ENCODE results near the gene CKM.

Gene CKM

DNA sequence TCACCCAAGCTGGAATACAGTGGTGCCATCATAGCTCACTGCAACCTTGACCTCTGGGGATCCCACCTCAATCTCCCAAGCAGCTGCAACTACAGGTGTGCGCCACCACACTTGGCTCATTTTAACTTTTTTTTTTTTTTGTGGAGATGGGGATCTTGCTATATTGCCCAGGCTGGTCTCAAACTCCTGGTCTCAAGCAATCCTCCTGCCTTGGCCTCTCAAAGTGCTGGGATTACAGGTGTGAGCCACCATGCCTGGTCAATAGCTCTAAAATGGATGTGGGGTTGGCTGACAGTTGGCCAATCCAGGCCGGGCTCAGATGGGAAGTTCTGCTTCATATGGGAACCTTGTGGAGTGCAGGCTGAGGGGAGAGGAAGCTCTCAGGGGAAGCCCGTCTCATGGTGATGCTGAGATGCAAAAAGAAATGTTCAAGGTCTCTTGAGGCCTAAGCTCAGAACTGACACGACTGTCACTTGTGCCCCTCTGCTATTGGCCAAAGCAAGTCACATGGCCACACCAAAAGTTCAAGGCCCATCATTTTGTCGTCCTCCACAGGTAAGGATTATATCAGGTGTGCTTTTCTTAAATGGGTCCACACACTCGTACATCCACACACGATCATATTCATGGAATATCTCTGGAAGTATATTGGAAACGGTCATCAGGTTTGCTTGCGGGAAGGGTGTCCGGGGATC lies 11.1 kb upstream of the CKM start:
- no peaks in the 10 kb centered on the region for H3K9me3 ChIP-seq (ENCODE audit: control insufficient read depth, low read length)
- H3K9ac ChIP-seq (ENCODE audit: low read length) = no peak overlapping the region
- no peak overlapping the region for H2BK15ac ChIP-seq (ENCODE audit: low read depth, poor library complexity, severe bottlenecking)
- H4K8ac ChIP-seq (ENCODE audit: low read length) = no peak overlapping the region
- peaks cover 3% of the 10 kb centered on the region for H3K4me1 ChIP-seq (ENCODE audit: control insufficient read depth, insufficient read depth, low read depth, low read length)
- no peaks in the 10 kb centered on the region for H3K36me3 ChIP-seq (ENCODE audit: control insufficient read depth in 1 of 2, insufficient read depth in 2 of 2, low read depth in 1 of 2, low read length in 2 of 2)
- H3K14ac ChIP-seq (ENCODE audit: low read length in 2 of 2) = no peak overlapping the region
- WGBS = 86% methylated on average over 10 of the region's 10 CpGs
- no peak overlapping the region for H3K18ac ChIP-seq (ENCODE audit: low read depth in 1 of 2, low read length in 2 of 2)
- no peak overlapping the region for H2BK5ac ChIP-seq (ENCODE audit: low read depth, low read length, poor library complexity, severe bottlenecking)
- H3K4me3 ChIP-seq (ENCODE audit: insufficient read depth in 1 of 2, low read depth in 1 of 2, low read length in 2 of 2) = no peak overlapping the region
- no peaks in the 10 kb centered on the region for H3K79me1 ChIP-seq (replicated peaks; ENCODE audit: low read length, poor library complexity, severe bottlenecking)
- no peak overlapping the region for H2AK5ac ChIP-seq (ENCODE audit: low read length, severe bottlenecking)
- H3K4ac ChIP-seq (ENCODE audit: low read depth in 1 of 2, low read length in 2 of 2) = no peak overlapping the region
- no peaks in the 10 kb centered on the region for H3K27me3 ChIP-seq (ENCODE audit: control insufficient read depth in 1 of 2, insufficient read depth in 1 of 2, low read length in 2 of 2)
- no peak overlapping the region for H3K4me2 ChIP-seq (ENCODE audit: low read length, poor library complexity, severe bottlenecking)
- DNase-seq = no peak
- no peak overlapping the region for H3K27ac ChIP-seq (ENCODE audit: low read length, poor library complexity, severe bottlenecking)
- no peak overlapping the region for H4K91ac ChIP-seq (ENCODE audit: low read length)
- H2BK12ac ChIP-seq (ENCODE audit: low read length in 2 of 2) = no peak overlapping the region
- no peak overlapping the region for H2BK120ac ChIP-seq (ENCODE audit: low read depth, low read length)
- no peak overlapping the region for H2AFZ ChIP-seq (ENCODE audit: low read depth, low read length)
- H3K23ac ChIP-seq (ENCODE audit: low read length in 2 of 2) = no peak overlapping the region

DNA sequence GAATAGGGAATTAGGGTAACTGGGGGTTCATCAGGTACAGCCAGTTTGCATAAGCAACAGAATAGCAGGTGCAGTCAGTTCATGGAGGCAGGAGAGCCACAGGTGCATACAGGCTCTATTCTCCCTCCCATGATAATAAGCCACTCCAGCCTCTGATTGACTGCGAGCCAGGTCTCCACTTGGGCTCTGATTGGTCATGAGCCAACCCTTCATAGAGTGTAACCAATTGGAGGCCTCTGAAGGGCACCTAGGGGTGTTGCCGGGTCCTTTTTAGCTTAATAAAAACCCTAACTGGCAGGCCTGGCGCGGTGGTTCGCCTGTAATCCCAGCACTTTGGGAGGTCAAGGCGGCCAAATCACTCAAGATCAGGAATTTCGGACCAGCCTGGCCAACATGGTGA lies 8.7 kb upstream of the CKM start:
- Histone ChIP-seq H3K27me3 (ENCODE audit: control insufficient read depth in 1 of 2, insufficient read depth in 1 of 2, low read length in 2 of 2) (no peaks in the 10 kb centered on the region), H3K4me1 (ENCODE audit: control insufficient read depth, insufficient read depth, low read depth, low read length) (peaks cover 2% of the 10 kb centered on the region), H3K23ac (ENCODE audit: low read length in 2 of 2) (no peak overlapping the region), H2BK12ac (ENCODE audit: low read length in 2 of 2) (no peak overlapping the region), H3K14ac (ENCODE audit: low read length in 2 of 2) (no peak overlapping the region), H3K4ac (ENCODE audit: low read depth in 1 of 2, low read length in 2 of 2) (no peak overlapping the region), H3K79me1 (replicated peaks; ENCODE audit: low read length, poor library complexity, severe bottlenecking) (no peaks in the 10 kb centered on the region), H2BK5ac (ENCODE audit: low read depth, low read length, poor library complexity, severe bottlenecking) (no peak overlapping the region), H2AK5ac (ENCODE audit: low read length, severe bottlenecking) (no peak overlapping the region), H3K4me2 (ENCODE audit: low read length, poor library complexity, severe bottlenecking) (no peak overlapping the region), H2BK15ac (ENCODE audit: low read depth, poor library complexity, severe bottlenecking) (no peak overlapping the region), H2AFZ (ENCODE audit: low read depth, low read length) (no peak overlapping the region), H3K27ac (ENCODE audit: low read length, poor library complexity, severe bottlenecking) (no peak overlapping the region), H3K18ac (ENCODE audit: low read depth in 1 of 2, low read length in 2 of 2) (no peak overlapping the region), H3K9ac (ENCODE audit: low read length) (no peak overlapping the region), H4K8ac (ENCODE audit: low read length) (no peak overlapping the region), H3K9me3 (ENCODE audit: control insufficient read depth, low read length) (no peaks in the 10 kb centered on the region), H3K4me3 (ENCODE audit: insufficient read depth in 1 of 2, low read depth in 1 of 2, low read length in 2 of 2) (no peak overlapping the region), H4K91ac (ENCODE audit: low read length) (no peak overlapping the region), H3K36me3 (ENCODE audit: control insufficient read depth in 1 of 2, insufficient read depth in 2 of 2, low read depth in 1 of 2, low read length in 2 of 2) (no peaks in the 10 kb centered on the region), H2BK120ac (ENCODE audit: low read depth, low read length) (no peak overlapping the region)
- WGBS = 79% methylated on average over 7 of the region's 7 CpGs
- no peak for DNase-seq

DNA sequence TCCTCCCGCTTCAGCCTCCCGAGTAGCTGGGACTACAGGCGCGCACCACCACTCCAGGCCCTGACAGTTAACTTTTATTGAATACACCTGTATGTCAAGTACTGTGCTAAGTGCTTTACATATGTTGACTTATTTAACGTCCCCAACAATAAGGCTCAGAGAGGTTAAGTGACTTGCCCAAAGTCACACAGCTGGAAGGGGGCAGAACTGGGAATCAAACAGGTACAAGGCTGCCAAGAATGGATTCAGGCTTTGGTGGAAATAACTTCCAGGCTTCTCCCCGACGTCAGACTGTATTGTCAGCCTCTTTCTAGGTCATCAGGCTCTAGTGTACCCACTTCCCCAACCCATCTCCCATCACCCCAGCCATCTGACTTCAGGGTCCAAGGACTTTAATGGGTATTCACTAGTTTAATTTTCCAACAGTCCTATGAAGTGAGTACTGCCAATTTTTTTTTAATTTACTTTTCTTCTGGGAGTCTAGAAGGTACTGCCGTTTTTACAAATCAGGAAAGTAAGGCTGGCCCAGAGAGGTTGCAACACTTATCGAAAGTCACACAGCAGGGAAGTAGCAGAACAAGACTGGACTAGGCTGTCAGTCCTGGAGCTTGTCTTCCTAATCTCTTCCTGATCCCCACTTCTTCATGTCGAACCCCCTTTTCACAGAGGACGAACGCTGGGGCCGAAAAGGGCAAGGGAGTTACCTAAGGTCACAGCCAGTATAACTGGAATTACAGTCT lies 4.9 kb upstream of the CKM start:
- 86% methylated on average over 10 of the region's 13 CpGs for WGBS
- no peak overlapping the region for H3K4me3 ChIP-seq (ENCODE audit: insufficient read depth in 1 of 2, low read depth in 1 of 2, low read length in 2 of 2)

DNA sequence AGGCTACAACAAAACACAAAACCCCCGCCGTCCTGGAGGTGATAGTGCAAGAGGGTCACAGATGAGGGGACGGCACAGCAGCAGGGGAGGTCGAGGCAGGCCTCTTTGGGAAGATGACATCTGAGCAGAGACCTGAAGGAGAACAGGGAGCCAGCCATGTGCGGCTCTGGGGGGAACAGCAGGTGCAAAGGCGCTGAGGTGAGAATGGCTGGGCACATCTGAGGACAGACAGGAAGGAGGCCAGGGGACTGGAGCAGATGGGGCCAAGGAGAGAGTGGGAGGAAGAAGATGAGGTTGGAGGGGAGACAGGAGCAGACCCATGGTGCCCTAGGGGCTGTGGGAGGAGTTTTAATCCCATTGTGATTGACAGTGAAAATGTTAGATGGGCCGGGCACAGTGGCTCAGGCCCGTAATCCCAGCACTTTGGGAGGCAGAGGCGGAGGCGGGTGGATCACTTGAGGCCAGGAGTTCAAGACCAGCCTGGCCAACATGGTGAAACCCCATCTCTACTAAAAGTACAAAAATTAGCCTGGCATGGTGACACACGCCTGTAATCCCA lies 1.8 kb upstream of the CKM start:
- Histone ChIP-seq H3K27ac (ENCODE audit: low read length, poor library complexity, severe bottlenecking) (no peak overlapping the region), H3K9ac (ENCODE audit: low read length) (no peak overlapping the region), H3K23ac (ENCODE audit: low read length in 2 of 2) (no peak overlapping the region), H3K4me3 (ENCODE audit: insufficient read depth in 1 of 2, low read depth in 1 of 2, low read length in 2 of 2) (no peak overlapping the region), H3K4me1 (ENCODE audit: control insufficient read depth, insufficient read depth, low read depth, low read length) (peaks cover 14% of the 10 kb centered on the region), H3K18ac (ENCODE audit: low read depth in 1 of 2, low read length in 2 of 2) (no peak overlapping the region), H2BK15ac (ENCODE audit: low read depth, poor library complexity, severe bottlenecking) (no peak overlapping the region), H2BK120ac (ENCODE audit: low read depth, low read length) (no peak overlapping the region), H2BK5ac (ENCODE audit: low read depth, low read length, poor library complexity, severe bottlenecking) (no peak overlapping the region), H2AK5ac (ENCODE audit: low read length, severe bottlenecking) (no peak overlapping the region), H3K14ac (ENCODE audit: low read length in 2 of 2) (no peak overlapping the region), H2BK12ac (ENCODE audit: low read length in 2 of 2) (no peak overlapping the region), H3K27me3 (ENCODE audit: control insufficient read depth in 1 of 2, insufficient read depth in 1 of 2, low read length in 2 of 2) (peaks cover 24 to 26% of the 10 kb centered on the region in 2 experiments), H4K91ac (ENCODE audit: low read length) (no peak overlapping the region), H3K4ac (ENCODE audit: low read depth in 1 of 2, low read length in 2 of 2) (no peak overlapping the region), H4K8ac (ENCODE audit: low read length) (no peak overlapping the region), H3K79me1 (replicated peaks; ENCODE audit: low read length, poor library complexity, severe bottlenecking) (no peaks in the 10 kb centered on the region), H2AFZ (ENCODE audit: low read depth, low read length) (no peak overlapping the region), H3K4me2 (ENCODE audit: low read length, poor library complexity, severe bottlenecking) (no peak overlapping the region), H3K9me3 (ENCODE audit: control insufficient read depth, low read length) (no peaks in the 10 kb centered on the region), H3K36me3 (ENCODE audit: control insufficient read depth in 1 of 2, insufficient read depth in 2 of 2, low read depth in 1 of 2, low read length in 2 of 2) (no peaks in the 10 kb centered on the region)
- WGBS = 68% methylated on average over 11 of the region's 11 CpGs
- DNase-seq = no peak

More for the DNA sequence above, 4.9 kb upstream of the CKM start:
- Histone ChIP-seq H2AFZ (ENCODE audit: low read depth, low read length) (no peak overlapping the region), H2BK5ac (ENCODE audit: low read depth, low read length, poor library complexity, severe bottlenecking) (no peak overlapping the region), H3K23ac (ENCODE audit: low read length in 2 of 2) (no peak overlapping the region), H3K9ac (ENCODE audit: low read length) (no peak overlapping the region), H3K36me3 (ENCODE audit: control insufficient read depth in 1 of 2, insufficient read depth in 2 of 2, low read depth in 1 of 2, low read length in 2 of 2) (no peaks in the 10 kb centered on the region), H3K4me2 (ENCODE audit: low read length, poor library complexity, severe bottlenecking) (no peak overlapping the region), H4K8ac (ENCODE audit: low read length) (no peak overlapping the region), H2AK5ac (ENCODE audit: low read length, severe bottlenecking) (no peak overlapping the region), H3K27me3 (ENCODE audit: control insufficient read depth in 1 of 2, insufficient read depth in 1 of 2, low read length in 2 of 2) (peaks cover 20% of the 10 kb centered on the region in 2 experiments), H3K14ac (ENCODE audit: low read length in 2 of 2) (no peak overlapping the region), H2BK120ac (ENCODE audit: low read depth, low read length) (no peak overlapping the region), H3K18ac (ENCODE audit: low read depth in 1 of 2, low read length in 2 of 2) (no peak overlapping the region), H4K91ac (ENCODE audit: low read length) (no peak overlapping the region), H2BK12ac (ENCODE audit: low read length in 2 of 2) (no peak overlapping the region), H3K27ac (ENCODE audit: low read length, poor library complexity, severe bottlenecking) (no peak overlapping the region), H3K9me3 (ENCODE audit: control insufficient read depth, low read length) (no peaks in the 10 kb centered on the region), H3K4ac (ENCODE audit: low read depth in 1 of 2, low read length in 2 of 2) (no peak overlapping the region), H3K4me1 (ENCODE audit: control insufficient read depth, insufficient read depth, low read depth, low read length) (peaks cover 14% of the 10 kb centered on the region), H3K79me1 (replicated peaks; ENCODE audit: low read length, poor library complexity, severe bottlenecking) (no peaks in the 10 kb centered on the region), H2BK15ac (ENCODE audit: low read depth, poor library complexity, severe bottlenecking) (no peak overlapping the region)
- DNase-seq = no peak
